Naive thymus-derived CD4-positive, alpha-beta T cell (primary cell): ENCODE measurements around the gene C7. TPM values are rescaled to one million over a fixed set of nuclear protein-coding genes. Genes with fewer than 3 reads are reported as not detected.
"Not testable (repeated sequence)": the region's sequence is repeated elsewhere in the genome, so short reads cannot be mapped to it uniquely, and the experiment has no call there.

Experiments used
- ATAC-seq: fragments of 150-1000 bp; cut with Tn5 transposase; 2 replicates; pipeline ENCODE4 v1.10.0; 2021; ENCODE audit warnings: mild to moderate bottlenecking, moderate library complexity
- CTCF ChIA-PET: fragments of 350-600 bp; sonication (Branson Sonifier 250); formaldehyde crosslinking; loops from one replicate; lab custom pipeline; 2021; ENCODE audit warnings: antibody characterized with exemption; lab: Charles Lee
- POLR2A ChIA-PET: fragments of 350-600 bp; sonication (Branson Sonifier 250); formaldehyde crosslinking; loops from one replicate; lab custom pipeline; 2021; ENCODE audit warnings: antibody characterized with exemption, inconsistent platforms; lab: Charles Lee
- DNase-seq, 9 donors: peaks; one replicate each; pipeline versions ENCODE4 v3.0.0 to v3.0.0-alpha.2; 2020 to 2022; ENCODE audit warnings: mixed read lengths in 1 of 9
- H3K27ac ChIP-seq: one replicate; pipeline ENCODE4 v1.7.0; 2013; ENCODE audit warnings: mild to moderate bottlenecking, low read depth, low read length, moderate library complexity
- H3K27me3 ChIP-seq, 2 donors: one replicate each; pipeline ENCODE4 v1.7.0; 2013; ENCODE audit warnings: low read length in 2 of 2, mild to moderate bottlenecking in 2 of 2, moderate library complexity in 2 of 2; ENCODE audit not compliant: control insufficient read depth in 2 of 2, insufficient read depth in 2 of 2
- H3K36me3 ChIP-seq, 3 experiments: 1 replicate in 2 of 3; 2 replicates in 1 of 3; pipeline ENCODE4 v1.7.0; 2013; ENCODE audit warnings: low read length in 3 of 3, mild to moderate bottlenecking in 3 of 3, moderate library complexity in 1 of 3; ENCODE audit not compliant: insufficient read depth in 3 of 3, control insufficient read depth in 2 of 3
- H3K4me1 ChIP-seq, 2 donors: one replicate each; pipeline ENCODE4 v1.7.0; 2013; ENCODE audit warnings: low read length in 2 of 2, mild to moderate bottlenecking in 2 of 2, moderate library complexity in 1 of 2; ENCODE audit not compliant: control insufficient read depth in 2 of 2, insufficient read depth in 2 of 2
- H3K4me3 ChIP-seq: 2 replicates; pipeline ENCODE4 v1.7.0; 2013; ENCODE audit warnings: mild to moderate bottlenecking, low read length
- H3K9me3 ChIP-seq, 3 experiments: 1 replicate in 2 of 3; 2 replicates in 1 of 3; pipeline ENCODE4 v1.7.0; 2013; ENCODE audit warnings: low read length in 3 of 3; ENCODE audit not compliant: control insufficient read depth in 2 of 3
- H3K27ac Mint-ChIP-seq, 9 donors: one replicate each; pipeline ENCODE4 v1.8.0; 2020 to 2022; ENCODE audit warnings: mixed read lengths in 9 of 9, mild to moderate bottlenecking in 8 of 9, moderate library complexity in 5 of 9, inconsistent platforms in 2 of 9
- H3K27me3 Mint-ChIP-seq, 5 donors: one replicate each; pipeline ENCODE4 v1.8.0; 2021 to 2022; ENCODE audit warnings: mixed read lengths in 5 of 5, mild to moderate bottlenecking in 1 of 5
- H3K36me3 Mint-ChIP-seq, 5 donors: one replicate each; pipeline ENCODE4 v1.8.0; 2020 to 2022; ENCODE audit warnings: mixed read lengths in 5 of 5, mild to moderate bottlenecking in 3 of 5, inconsistent platforms in 1 of 5
- H3K4me1 Mint-ChIP-seq, 7 donors: one replicate each; pipeline ENCODE4 v1.8.0; 2020 to 2022; ENCODE audit warnings: mixed read lengths in 7 of 7, mild to moderate bottlenecking in 3 of 7, inconsistent platforms in 1 of 7
- H3K4me3 Mint-ChIP-seq, 10 donors: one replicate each; pipeline ENCODE4 v1.8.0; 2020 to 2022; ENCODE audit warnings: mild to moderate bottlenecking in 10 of 10, mixed read lengths in 10 of 10, moderate library complexity in 6 of 10, inconsistent platforms in 2 of 10
- H3K9me3 Mint-ChIP-seq, 11 donors: one replicate each; pipeline ENCODE4 v1.8.0; 2020 to 2022; ENCODE audit warnings: mixed read lengths in 11 of 11, mild to moderate bottlenecking in 4 of 11, inconsistent platforms in 1 of 11, moderate library complexity in 1 of 11
- intact Hi-C, 2 donors: fragments of 100-400 bp; cut with micrococcal nuclease; formaldehyde crosslinking; loops; one replicate each; pipeline ENCODE4 v1.15.1; 2023
- polyA plus RNA-seq, 2 donors: library from polyadenylated mRNA; unstranded; fragments of 300-500 nt; fragmentation: Illumina TruSeq; gene quantifications; one replicate each; pipeline ENCODE4 v1.2.3, GENCODE V29; 2021
- total RNA-seq, 6 experiments: library from RNA in 5 of 6; stranded (reverse) in 5 of 6; gene quantifications; 1 replicate in 5 of 6; 2 replicates in 1 of 6; pipeline ENCODE4 v1.2.3 and lab custom pipeline; 2021 to 2026

The C7 gene
- total and polyA plus RNA-seq, 7 experiments from 2014 or later = not detected

DNA sequence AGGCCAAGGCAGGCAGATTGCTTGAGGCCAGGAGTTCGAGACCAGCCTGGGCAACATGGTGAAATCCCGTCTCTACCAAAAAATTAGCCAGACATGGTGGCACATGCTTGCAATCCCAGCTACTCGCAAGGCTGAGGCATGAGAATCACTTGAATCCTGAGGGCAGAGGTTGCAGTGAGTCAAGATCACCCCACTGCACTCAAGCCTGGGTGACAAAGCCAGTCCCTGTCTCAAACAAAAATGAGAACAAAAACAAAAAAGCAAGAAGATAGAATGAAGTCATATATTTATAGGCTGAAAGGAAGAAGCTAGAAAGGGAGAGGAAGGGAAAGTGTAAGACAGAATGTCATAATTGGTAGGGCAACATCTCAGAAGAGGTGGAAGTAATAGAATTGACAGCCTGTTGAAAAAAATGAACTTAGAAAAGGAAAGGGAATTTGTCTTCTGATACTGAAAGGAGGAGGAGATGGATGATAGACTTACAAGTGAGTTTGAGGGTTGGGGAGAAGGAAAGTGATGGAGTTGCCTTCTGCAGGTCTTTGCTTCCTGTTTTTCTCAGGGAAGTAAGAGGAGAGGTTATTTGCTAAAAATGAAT is 35.9 kb upstream of the C7 start:
- CTCF ChIA-PET = interaction anchor here (0.8 kb wide), 1 partner anchor 100 kb away, joined by 4 read pairs; no protein-coding TSS in a partner anchor
- ATAC-seq = no peak

DNA sequence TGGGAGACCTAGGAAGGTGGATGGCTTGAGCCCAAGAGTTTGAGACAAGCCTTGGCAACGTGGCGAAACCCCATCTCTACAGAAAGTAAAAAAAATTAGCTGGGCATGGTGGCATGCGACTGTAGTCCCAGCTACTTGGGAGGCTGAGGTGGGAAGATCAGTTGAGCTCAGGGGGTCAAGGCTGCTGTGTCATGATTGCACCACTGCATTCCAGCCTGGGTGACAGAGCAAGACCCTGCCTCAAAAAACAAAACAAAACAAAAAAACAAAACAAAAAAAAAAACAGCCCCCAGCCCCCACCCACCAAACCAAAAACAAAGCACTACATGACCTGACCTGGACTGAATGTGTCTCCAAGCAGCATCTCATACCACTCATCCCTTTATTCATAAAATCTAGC is 33.3 kb upstream of the C7 start:
- no peaks in the 10 kb centered on the region for H3K4me1 ChIP-seq
- DNase-seq = no peak

More for the DNA sequence above, 35.9 kb upstream of the C7 start:
- no peak overlapping the region for H3K27ac Mint-ChIP-seq
- H3K27me3 Mint-ChIP-seq = peaks cover 0 to 13% (median 0%) of the 10 kb centered on the region in 5 donors
- POLR2A ChIA-PET = interaction anchor here (1.4 kb wide), 1 partner anchor 114 kb away, joined by 3 read pairs; no protein-coding TSS in a partner anchor
- H3K4me1 Mint-ChIP-seq = no peaks in the 10 kb centered on the region
- H3K36me3 Mint-ChIP-seq = peaks cover 0 to 7% (median 4%) of the 10 kb centered on the region in 5 donors
- H3K9me3 Mint-ChIP-seq = peaks cover 0 to 10% (median 4%) of the 10 kb centered on the region in 11 donors
- Histone ChIP-seq H3K4me1 (no peaks in the 10 kb centered on the region), H3K9me3 (peaks cover 0 to 6% (median 0%) of the 10 kb centered on the region in 3 experiments), H3K27me3 (no peaks in the 10 kb centered on the region), H3K4me3 (no peak overlapping the region), H3K36me3 (no peaks in the 10 kb centered on the region), H3K27ac (no peak overlapping the region)
- H3K4me3 Mint-ChIP-seq = no peak overlapping the region
- intact Hi-C loops = no loop called here
- no peak for DNase-seq

DNA sequence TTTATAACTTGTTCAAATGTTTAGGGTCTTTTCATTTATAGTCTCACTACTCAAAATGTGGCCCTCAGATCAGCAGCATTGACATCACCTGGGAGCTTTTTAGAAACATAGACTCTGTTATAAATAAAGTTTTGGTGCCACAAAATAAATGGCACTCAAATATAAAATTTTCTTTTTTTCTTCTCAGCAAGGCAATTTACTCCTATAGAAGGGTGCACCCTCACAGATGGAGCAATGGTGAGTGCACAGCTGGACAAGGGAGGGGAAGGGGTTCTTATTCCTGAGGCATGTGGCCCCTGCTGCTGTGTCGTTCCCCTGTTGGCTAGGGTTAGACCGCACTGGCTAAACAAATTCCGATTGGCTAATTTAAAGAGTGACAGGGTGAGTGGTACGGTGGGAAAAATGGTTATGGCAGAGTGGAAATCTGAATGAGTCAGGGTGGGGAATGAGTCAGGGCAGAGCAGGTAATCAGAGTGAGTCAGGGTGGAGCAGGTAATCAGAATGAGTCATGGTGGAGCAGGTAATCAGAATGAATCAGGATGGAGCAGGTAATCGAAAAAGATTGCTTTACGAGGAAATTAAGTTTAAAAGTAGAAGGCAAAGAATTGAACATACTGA is 31.8 kb upstream of the C7 start:
- ATAC-seq = no peak
- ChIA-PET POLR2A (no interaction called here), CTCF (interaction anchor here (0.6 kb wide), 1 partner anchor 79 kb away, joined by 3 read pairs; the partner anchor contains the start of gene PRKAA1)
- H3K4me1 Mint-ChIP-seq = peaks cover 0 to 5% (median 0%) of the 10 kb centered on the region in 7 donors
- no peaks in the 10 kb centered on the region for H3K4me1 ChIP-seq
- DNase-seq = no peak
- peaks cover 0 to 7% (median 5%) of the 10 kb centered on the region in 5 donors for H3K36me3 Mint-ChIP-seq
- H3K4me3 Mint-ChIP-seq = no peak overlapping the region
- H3K27me3 ChIP-seq = no peaks in the 10 kb centered on the region
- peaks cover 0 to 11% (median 0%) of the 10 kb centered on the region in 5 donors for H3K27me3 Mint-ChIP-seq
- H3K36me3 ChIP-seq = no peaks in the 10 kb centered on the region
- H3K27ac ChIP-seq = no peak overlapping the region
- intact Hi-C loops = loop anchor here in 1 of 2 donors (5.0 kb wide), 1 partner anchor 105 kb away; no protein-coding TSS in a partner anchor
- H3K4me3 ChIP-seq = no peak overlapping the region
- peaks cover 0 to 15% (median 4%) of the 10 kb centered on the region in 11 donors for H3K9me3 Mint-ChIP-seq
- peaks cover 0 to 6% (median 0%) of the 10 kb centered on the region in 3 experiments for H3K9me3 ChIP-seq
- peak overlapping the region in 1 of 9 donors; percentile 10 for H3K27ac Mint-ChIP-seq

More for the DNA sequence above, 33.3 kb upstream of the C7 start:
- Mint-ChIP-seq H3K4me1 (peaks cover 0 to 5% (median 0%) of the 10 kb centered on the region in 7 donors), H3K36me3 (peaks cover 0 to 7% (median 4%) of the 10 kb centered on the region in 5 donors), H3K27me3 (peaks cover 0 to 10% (median 0%) of the 10 kb centered on the region in 5 donors), H3K4me3 (no peak overlapping the region), H3K9me3 (peaks cover 0 to 10% (median 4%) of the 10 kb centered on the region in 11 donors), H3K27ac (no peak overlapping the region)
- H3K4me3 ChIP-seq = no peak overlapping the region
- no peak for ATAC-seq
- H3K36me3 ChIP-seq = no peaks in the 10 kb centered on the region
- intact Hi-C loops = loop anchor here in 1 of 2 donors (5.0 kb wide), 1 partner anchor 104 kb away; no protein-coding TSS in a partner anchor
- H3K27me3 ChIP-seq = no peaks in the 10 kb centered on the region
- H3K9me3 ChIP-seq = peaks cover 0 to 6% (median 0%) of the 10 kb centered on the region in 3 experiments
- ChIA-PET POLR2A (no interaction called here), CTCF (no interaction called here)
- no peak overlapping the region for H3K27ac ChIP-seq

DNA sequence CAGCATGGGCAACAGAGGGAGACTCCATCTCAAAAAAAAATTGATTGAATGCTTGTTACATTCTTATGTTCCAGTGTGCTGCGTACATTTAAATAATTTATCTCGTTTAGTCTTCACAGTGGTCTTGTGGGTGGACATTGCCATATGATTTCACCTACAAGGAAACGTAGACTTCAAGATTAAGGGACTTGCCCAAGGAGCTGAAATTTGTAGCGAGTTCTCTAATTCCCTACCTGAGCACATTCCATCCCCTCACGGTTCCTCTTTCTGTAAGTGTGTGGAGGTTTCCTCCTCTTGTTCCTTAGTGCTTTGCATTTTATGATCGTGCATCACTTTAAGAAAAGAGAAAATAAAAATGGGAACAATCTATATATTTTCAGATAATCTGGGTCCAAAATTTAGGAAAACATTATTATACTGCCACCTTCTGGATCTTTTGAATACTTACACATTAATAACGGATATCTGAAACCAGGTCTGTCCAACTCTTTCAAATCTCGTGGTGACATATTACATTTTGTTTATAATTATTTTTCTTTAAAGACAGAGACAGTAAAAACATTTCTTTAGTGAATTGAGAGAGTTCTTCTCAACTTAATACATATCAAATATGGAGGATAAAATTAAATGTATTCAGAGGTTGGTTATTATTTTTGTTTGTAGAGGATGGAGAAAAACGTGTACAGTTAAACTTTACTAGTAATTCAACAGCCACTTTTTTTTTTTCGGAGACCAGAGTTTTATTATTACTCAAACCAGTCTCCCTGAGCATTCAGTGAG is 29.9 kb upstream of the C7 start:
- no peaks in the 10 kb centered on the region for H3K4me1 ChIP-seq
- H3K4me3 Mint-ChIP-seq = no peak overlapping the region
- intact Hi-C loops = loop anchor here (1.0 to 5.0 kb wide), 11 partner anchors 44 to 1300 kb away; partner anchors contain the start of genes RPL37 (in 2 of the 2), PRKAA1 (in 1 of the 2) and TTC33 (in 1 of the 2)
- DNase-seq (peak in 5 of 9 donors; percentile 23 to 39 (median 29)), ATAC-seq (peak; percentile 45)
- H3K36me3 Mint-ChIP-seq = peaks cover 0 to 7% (median 5%) of the 10 kb centered on the region in 5 donors
- no peak overlapping the region for H3K27ac ChIP-seq
- no peaks in the 10 kb centered on the region for H3K27me3 ChIP-seq
- H3K4me1 Mint-ChIP-seq = peaks cover 0 to 5% (median 0%) of the 10 kb centered on the region in 7 donors
- peaks cover 0 to 15% (median 4%) of the 10 kb centered on the region in 11 donors for H3K9me3 Mint-ChIP-seq
- H3K27ac Mint-ChIP-seq = no peak overlapping the region
- ChIA-PET CTCF (interaction anchor here (0.5 to 0.8 kb wide), 2 partner anchors 16 to 523 kb away, joined by 3 to 5 read pairs; no protein-coding TSS in a partner anchor), POLR2A (no interaction called here)
- peaks cover 0 to 9% (median 0%) of the 10 kb centered on the region in 5 donors for H3K27me3 Mint-ChIP-seq
- peaks cover 0 to 6% (median 0%) of the 10 kb centered on the region in 3 experiments for H3K9me3 ChIP-seq
- no peaks in the 10 kb centered on the region for H3K36me3 ChIP-seq
- H3K4me3 ChIP-seq = no peak overlapping the region

DNA sequence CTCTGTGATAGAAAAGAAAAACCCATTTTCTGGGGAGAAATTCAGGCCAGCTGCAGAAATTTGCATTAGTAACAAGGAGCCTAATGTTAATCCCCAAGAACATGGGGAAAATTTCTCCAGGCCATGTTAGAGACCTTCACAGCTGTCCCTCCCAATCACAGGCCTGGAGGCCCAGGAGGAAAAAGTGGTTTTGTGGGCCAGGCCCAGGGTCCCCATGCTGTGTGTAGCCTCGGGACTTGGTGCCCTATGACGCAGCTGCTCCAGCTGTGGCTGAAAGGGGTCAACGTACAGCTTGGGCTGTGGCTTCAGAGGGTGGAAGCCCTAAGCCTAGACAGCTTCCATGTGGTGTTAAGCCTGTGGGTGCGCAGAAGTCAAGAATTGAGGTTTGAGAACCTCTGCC is 27.0 kb upstream of the C7 start:
- H3K27me3 Mint-ChIP-seq = peaks cover 0 to 14% (median 0%) of the 10 kb centered on the region in 5 donors
- Histone ChIP-seq H3K27ac (no peak overlapping the region), H3K4me3 (no peak overlapping the region), H3K4me1 (no peaks in the 10 kb centered on the region), H3K27me3 (no peaks in the 10 kb centered on the region), H3K36me3 (no peaks in the 10 kb centered on the region), H3K9me3 (peaks cover 0 to 4% (median 0%) of the 10 kb centered on the region in 3 experiments)
- peaks cover 0 to 6% (median 4%) of the 10 kb centered on the region in 5 donors for H3K36me3 Mint-ChIP-seq
- H3K4me1 Mint-ChIP-seq = peaks cover 0 to 5% (median 0%) of the 10 kb centered on the region in 7 donors
- H3K9me3 Mint-ChIP-seq = peaks cover 0 to 12% (median 3%) of the 10 kb centered on the region in 11 donors
- no peak overlapping the region for H3K4me3 Mint-ChIP-seq
- ATAC-seq = no peak
- ChIA-PET CTCF (no interaction called here), POLR2A (no interaction called here)
- DNase-seq = no peak
- intact Hi-C loops = no loop called here
- H3K27ac Mint-ChIP-seq = no peak overlapping the region

DNA sequence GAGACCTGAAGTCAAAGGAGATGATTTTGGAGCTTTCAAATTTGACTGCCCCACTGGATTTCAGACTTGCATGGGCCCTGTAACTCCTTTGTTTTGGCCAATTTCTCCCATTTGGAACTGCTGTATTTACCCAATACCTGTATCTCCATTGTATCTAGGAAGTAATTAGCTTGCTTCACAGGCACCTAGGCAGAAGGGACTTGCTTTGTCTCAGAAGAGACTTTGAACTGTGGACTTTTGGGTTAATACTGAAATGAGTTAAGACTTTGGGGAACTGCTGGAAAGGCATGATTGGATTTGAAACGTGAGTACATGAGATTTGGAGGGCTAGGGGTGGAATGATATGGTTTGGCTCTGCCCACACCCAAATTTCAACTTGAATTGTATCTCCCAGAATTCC is 26.2 kb upstream of the C7 start:
- H3K9me3 Mint-ChIP-seq, H3K9me3 ChIP-seq, H3K4me3 Mint-ChIP-seq, H3K36me3 Mint-ChIP-seq, H3K27me3 ChIP-seq, H3K27ac ChIP-seq, H3K4me3 ChIP-seq, ATAC-seq, H3K27ac Mint-ChIP-seq, CTCF ChIA-PET, H3K4me1 ChIP-seq, POLR2A ChIA-PET, intact Hi-C loops, DNase-seq, H3K36me3 ChIP-seq, H3K4me1 Mint-ChIP-seq: not testable (repeated sequence)
- peaks cover 0 to 12% (median 3%) of the 10 kb centered on the region in 5 donors for H3K27me3 Mint-ChIP-seq
